CD14-positive monocyte (primary cell): ENCODE measurements around the gene DNAI1. TPM values are rescaled to one million over a fixed set of nuclear protein-coding genes. Genes with fewer than 3 reads are reported as not detected.

Source experiments
- DNase-seq, 3 donors: peaks; one replicate each; pipeline ENCODE4 v3.0.0-alpha.2; 2011 to 2022
- H2AFZ ChIP-seq: 2 replicates; pipeline ENCODE4 v1.6.0; 2012; ENCODE audit warnings: mild to moderate bottlenecking, low read depth, low read length, inconsistent platforms; ENCODE audit not compliant: insufficient read depth, poor library complexity, severe bottlenecking
- H3K27ac ChIP-seq, 2 donors: 1 replicate in 1 of 2; 2 replicates in 1 of 2; pipeline ENCODE4 v1.5.1; 2012 to 2013; ENCODE audit warnings: low read length in 2 of 2, control low read depth in 1 of 2, inconsistent platforms in 1 of 2, low read depth in 1 of 2, mild to moderate bottlenecking in 1 of 2
- H3K27me3 ChIP-seq, 2 donors: one replicate each; pipeline versions ENCODE4 v1.6.0 to v1.6.1; 2011 to 2013; ENCODE audit warnings: low read length in 2 of 2; ENCODE audit not compliant: control insufficient read depth in 2 of 2, insufficient read depth in 2 of 2
- H3K36me3 ChIP-seq, 2 donors: replicated peaks in 1 of 2; 1 replicate in 1 of 2; 2 replicates in 1 of 2; pipeline versions ENCODE4 v1.5.1 to v1.6.1; 2012 to 2013; ENCODE audit warnings: low read length in 2 of 2, control low read depth in 1 of 2, inconsistent platforms in 1 of 2, mild to moderate bottlenecking in 1 of 2; ENCODE audit not compliant: insufficient read depth in 2 of 2, control insufficient read depth in 1 of 2
- H3K4me1 ChIP-seq, 2 donors: 1 replicate in 1 of 2; 2 replicates in 1 of 2; pipeline versions ENCODE4 v1.5.1 to v1.6.1; 2012 to 2013; ENCODE audit warnings: low read length in 2 of 2, control low read depth in 1 of 2, inconsistent platforms in 1 of 2, mild to moderate bottlenecking in 1 of 2, moderate library complexity in 1 of 2; ENCODE audit not compliant: insufficient read depth in 2 of 2, control insufficient read depth in 1 of 2
- H3K4me2 ChIP-seq: replicated peaks from 2 replicates; pipeline ENCODE3; 2012; ENCODE audit warnings: low read length, moderate library complexity, mild to moderate bottlenecking; ENCODE audit not compliant: poor library complexity, severe bottlenecking; ENCODE audit errors: extremely low read depth
- H3K4me3 ChIP-seq, 3 experiments: fragments of 200-600 bp in 1 of 3; sonication (generic) in 1 of 3; replicated peaks in 1 of 3; 1 replicate in 2 of 3; 2 replicates in 1 of 3; pipeline ENCODE4 v1.5.1; 2011 to 2013; ENCODE audit warnings: low read length in 3 of 3, mild to moderate bottlenecking in 3 of 3, control low read depth in 2 of 3, low read depth in 2 of 3, inconsistent platforms in 1 of 3, moderate library complexity in 1 of 3
- H3K79me2 ChIP-seq: 2 replicates; pipeline ENCODE4 v1.6.0; 2012; ENCODE audit warnings: mild to moderate bottlenecking, control low read depth, inconsistent platforms, low read length, moderate library complexity; ENCODE audit not compliant: insufficient read depth
- H3K9ac ChIP-seq: 2 replicates; pipeline ENCODE4 v1.6.0; 2017; ENCODE audit warnings: low read length, mild to moderate bottlenecking; ENCODE audit not compliant: insufficient read depth, poor library complexity, severe bottlenecking
- H3K9me3 ChIP-seq, 2 donors: replicated peaks in 1 of 2; 1 replicate in 1 of 2; 2 replicates in 1 of 2; pipeline versions ENCODE4 v1.5.1 to v1.6.1; 2012 to 2013; ENCODE audit warnings: low read length in 2 of 2, control low read depth in 1 of 2; ENCODE audit not compliant: control insufficient read depth in 1 of 2, insufficient read depth in 1 of 2
- H4K20me1 ChIP-seq: 2 replicates; pipeline ENCODE4 v1.6.0; 2012; ENCODE audit warnings: mild to moderate bottlenecking, low read length, control low read depth, moderate library complexity; ENCODE audit not compliant: insufficient read depth
- H3K27ac Mint-ChIP-seq, 7 donors: one replicate each; pipeline ENCODE4 v1.8.0; 2020; ENCODE audit warnings: mild to moderate bottlenecking in 7 of 7, mixed read lengths in 7 of 7, moderate library complexity in 6 of 7, inconsistent platforms in 2 of 7
- H3K27me3 Mint-ChIP-seq, 3 donors: one replicate each; pipeline ENCODE4 v1.8.0; 2021 to 2022; ENCODE audit warnings: low read depth in 3 of 3, mild to moderate bottlenecking in 3 of 3, mixed read lengths in 3 of 3, moderate library complexity in 3 of 3, inconsistent platforms in 1 of 3
- H3K36me3 Mint-ChIP-seq, 2 donors: one replicate each; pipeline ENCODE4 v1.8.0; 2020; ENCODE audit warnings: mixed read lengths in 2 of 2, inconsistent platforms in 1 of 2, mild to moderate bottlenecking in 1 of 2
- H3K4me1 Mint-ChIP-seq: one replicate; pipeline ENCODE4 v1.8.0; 2020; ENCODE audit warnings: mild to moderate bottlenecking, mixed read lengths
- H3K4me3 Mint-ChIP-seq, 2 donors: one replicate each; pipeline ENCODE4 v1.8.0; 2020; ENCODE audit warnings: mild to moderate bottlenecking in 2 of 2, mixed read lengths in 2 of 2, moderate library complexity in 1 of 2
- H3K9me3 Mint-ChIP-seq, 7 donors: one replicate each; pipeline ENCODE4 v1.8.0; 2020 to 2022; ENCODE audit warnings: mixed read lengths in 7 of 7, mild to moderate bottlenecking in 6 of 7, moderate library complexity in 6 of 7, inconsistent platforms in 2 of 7
- WGBS: methylation state at CpG from one replicate; pipeline ENCODE4 v1.1.5; 2013; ENCODE audit warnings: missing lambda C conversion rate; ENCODE audit not compliant: insufficient coverage; 5-methylcytosine and 5-hydroxymethylcytosine counted together
- intact Hi-C, 2 donors: fragments of 100-400 bp; cut with micrococcal nuclease; formaldehyde crosslinking; loops; one replicate each; pipeline versions ENCODE4 v1.15.0 to v1.15.1; 2023
- polyA plus RNA-seq, 3 donors: library from polyadenylated mRNA; depleted of rRNA in 1 of 3; unstranded in 2 of 3; stranded (reverse) in 1 of 3; fragments of 300-500 nt in 2 of 3; fragments of >200 nt in 1 of 3; fragmentation: Illumina TruSeq in 2 of 3; gene quantifications; 1 replicate in 2 of 3; 2 replicates in 1 of 3; pipeline ENCODE4 v1.2.3, GENCODE V29; 2012 to 2021
- TF ChIP-seq, protein P1 (sequence below): fragments of 200-600 bp; IDR thresholded peaks from one replicate; pipeline ENCODE4 v1.8.0; 2022; ENCODE audit warnings: antibody characterized with exemption, mild to moderate bottlenecking

Gene DNAI1
- polyA plus RNA-seq, 3 donors, result not detected

- no peaks in the 10 kb centered on the region for H3K4me1 Mint-ChIP-seq
- H3K27me3 Mint-ChIP-seq, result peaks cover 12 to 23% (median 15%) of the 10 kb centered on the region in 3 donors
- Histone ChIP-seq H3K79me2 (no peaks in the 10 kb centered on the region), H3K9me3 (no peaks in the 10 kb centered on the region), H2AFZ (no peak overlapping the region), H3K9ac (no peak overlapping the region), H3K4me2 (no peak overlapping the region), H3K27ac (no peak overlapping the region), H3K36me3 (no peaks in the 10 kb centered on the region), H3K4me3 (no peak overlapping the region), H3K4me1 (no peaks in the 10 kb centered on the region), H3K27me3 (peaks cover 0 to 8% of the 10 kb centered on the region in 2 donors), H4K20me1 (no peaks in the 10 kb centered on the region)
- DNase-seq, result no peak
- H3K36me3 Mint-ChIP-seq, result no peaks in the 10 kb centered on the region
- TF ChIP-seq, protein P1, sequence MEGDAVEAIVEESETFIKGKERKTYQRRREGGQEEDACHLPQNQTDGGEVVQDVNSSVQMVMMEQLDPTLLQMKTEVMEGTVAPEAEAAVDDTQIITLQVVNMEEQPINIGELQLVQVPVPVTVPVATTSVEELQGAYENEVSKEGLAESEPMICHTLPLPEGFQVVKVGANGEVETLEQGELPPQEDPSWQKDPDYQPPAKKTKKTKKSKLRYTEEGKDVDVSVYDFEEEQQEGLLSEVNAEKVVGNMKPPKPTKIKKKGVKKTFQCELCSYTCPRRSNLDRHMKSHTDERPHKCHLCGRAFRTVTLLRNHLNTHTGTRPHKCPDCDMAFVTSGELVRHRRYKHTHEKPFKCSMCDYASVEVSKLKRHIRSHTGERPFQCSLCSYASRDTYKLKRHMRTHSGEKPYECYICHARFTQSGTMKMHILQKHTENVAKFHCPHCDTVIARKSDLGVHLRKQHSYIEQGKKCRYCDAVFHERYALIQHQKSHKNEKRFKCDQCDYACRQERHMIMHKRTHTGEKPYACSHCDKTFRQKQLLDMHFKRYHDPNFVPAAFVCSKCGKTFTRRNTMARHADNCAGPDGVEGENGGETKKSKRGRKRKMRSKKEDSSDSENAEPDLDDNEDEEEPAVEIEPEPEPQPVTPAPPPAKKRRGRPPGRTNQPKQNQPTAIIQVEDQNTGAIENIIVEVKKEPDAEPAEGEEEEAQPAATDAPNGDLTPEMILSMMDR, result no peak
- intact Hi-C loops, result no loop called here
- H3K9me3 Mint-ChIP-seq, result no peaks in the 10 kb centered on the region
- 88% methylated on average over 9 of the region's 23 CpGs for WGBS
- H3K4me3 Mint-ChIP-seq, result no peak overlapping the region
- H3K27ac Mint-ChIP-seq, result no peak overlapping the region
These were observed 96.4 kb downstream of the DNAI1 start for GRCh38 chr9:34555002-34555348.

- Mint-ChIP-seq H3K27ac (no peak overlapping the region), H3K4me3 (no peak overlapping the region), H3K9me3 (no peaks in the 10 kb centered on the region), H3K36me3 (no peaks in the 10 kb centered on the region), H3K27me3 (peaks cover 15 to 27% (median 19%) of the 10 kb centered on the region in 3 donors), H3K4me1 (no peaks in the 10 kb centered on the region)
- Histone ChIP-seq H3K27me3 (peaks cover 0 to 9% of the 10 kb centered on the region in 2 donors), H3K27ac (no peak overlapping the region), H4K20me1 (no peaks in the 10 kb centered on the region), H3K4me3 (no peak overlapping the region), H3K9me3 (no peaks in the 10 kb centered on the region), H2AFZ (no peak overlapping the region), H3K9ac (no peak overlapping the region), H3K79me2 (no peaks in the 10 kb centered on the region), H3K4me1 (no peaks in the 10 kb centered on the region), H3K4me2 (no peak overlapping the region), H3K36me3 (no peaks in the 10 kb centered on the region)
- TF ChIP-seq, protein P1, result no peak
- 95% methylated on average over 2 of the region's 5 CpGs for WGBS
- intact Hi-C loops, result no loop called here
- DNase-seq, result no peak
These were observed 96.9 kb downstream of the DNAI1 start for GRCh38 chr9:34555500-34555899.
